SH-SY5Y (cell line): ENCODE results near the gene CRELD2.

Experiments used
- GATA2 ChIP-seq: IDR thresholded peaks from 2 replicates; pipeline ENCODE4 v1.6.1; 2011; ENCODE audit warnings: mild to moderate bottlenecking, low read depth, low read length
- GATA3 ChIP-seq: IDR thresholded peaks from 2 replicates; pipeline ENCODE4 v1.6.1; 2011; ENCODE audit warnings: low read depth, mild to moderate bottlenecking, low read length, moderate library complexity

GRCh38 chr22:49927483-49928184, 9.2 kb downstream of the CRELD2 start:
- TF ChIP-seq GATA3 (no peak), GATA2 (no peak)
